Prostate gland (tissue), 2 donors: ENCODE results near the gene DDIT3. TPM values are rescaled to one million over a fixed set of nuclear protein-coding genes. Genes with fewer than 3 reads are reported as not detected.

ENCODE experiments used
- DNase-seq: peaks from one replicate; pipeline ENCODE4 v3.0.0-alpha.2; 2019; ENCODE audit warnings: low spot score
- H3K27ac ChIP-seq, 2 donors: fragments of 200-600 bp; sonication (generic); 2 replicates each; pipeline ENCODE4 v1.5.1; 2017 to 2019
- H3K27me3 ChIP-seq: fragments of 200-600 bp; sonication (generic); replicated peaks from 2 replicates; pipeline ENCODE4 v1.5.1; 2019; ENCODE audit not compliant: insufficient read depth
- H3K36me3 ChIP-seq, 2 donors: fragments of 200-600 bp; sonication (generic); 1 replicate in 1 of 2; 2 replicates in 1 of 2; pipeline versions ENCODE4 v1.5.1 to v1.8.1; 2017 to 2019
- H3K4me1 ChIP-seq: fragments of 200-600 bp; sonication (generic); replicated peaks from 2 replicates; pipeline ENCODE4 v1.5.1; 2019
- H3K4me3 ChIP-seq, 2 donors: fragments of 200-600 bp; sonication (generic); 2 replicates each; pipeline ENCODE4 v1.5.1; 2017 to 2019
- H3K9me3 ChIP-seq: fragments of 200-600 bp; sonication (generic); 2 replicates; pipeline ENCODE4 v1.5.1; 2017
- CTCF ChIP-seq, 4 experiments: fragments of 200-600 bp in 2 of 4; fragments of 450-650 bp in 2 of 4; sonication (generic) in 2 of 4; IDR thresholded peaks; 1 replicate in 3 of 4; 2 replicates in 1 of 4; pipeline ENCODE4 v1.5.1; 2016 to 2019; ENCODE audit warnings: antibody characterized with exemption in 4 of 4, mild to moderate bottlenecking in 2 of 4, moderate library complexity in 2 of 4
- POLR2A ChIP-seq: fragments of 450-650 bp; IDR thresholded peaks from one replicate; pipeline ENCODE4 v1.6.1; 2016; ENCODE audit warnings: antibody characterized with exemption, mild to moderate bottlenecking
- POLR2AphosphoS5 ChIP-seq: sonication (generic); formaldehyde crosslinking; IDR thresholded peaks from one replicate; pipeline ENCODE4 v1.6.1; 2017; ENCODE audit warnings: antibody characterized with exemption
- WGBS: methylation state at CpG from one replicate; pipeline ENCODE4 v1.1.5; 2018; 5-methylcytosine and 5-hydroxymethylcytosine counted together
- intact Hi-C: fragments of 100-400 bp; cut with DNase I; formaldehyde crosslinking; loops from one replicate; pipeline ENCODE4 v1.14.2; 2022
- total RNA-seq, 2 donors: library from RNA; depleted of rRNA; stranded (reverse); fragments of >200 nt; gene quantifications; one replicate each; pipeline ENCODE4 v1.1.0, GENCODE V29; 2016

The DDIT3 gene
- total RNA-seq, 2 donors from 2014 or later, result 39.0 to 51.8 TPM

GRCh38 chr12:57560516-57560915 is 40.2 kb upstream of the DDIT3 start:
- Histone ChIP-seq H3K27me3 (no peaks in the 10 kb centered on the region), H3K27ac (no peak overlapping the region), H3K4me3 (no peak overlapping the region), H3K4me1 (no peaks in the 10 kb centered on the region), H3K36me3 (no peaks in the 10 kb centered on the region), H3K9me3 (no peaks in the 10 kb centered on the region)
- 80% methylated on average over 2 of the region's 2 CpGs for WGBS
- intact Hi-C loops, result no loop called here
- DNase-seq, result no peak
- TF ChIP-seq CTCF (IDR thresholded peaks at IDR 0.05) (no peak), POLR2A (no peak), POLR2AphosphoS5 (no peak)

- H3K4me1 ChIP-seq, result no peaks in the 10 kb centered on the region
- no peaks in the 10 kb centered on the region for H3K9me3 ChIP-seq
- no peaks in the 10 kb centered on the region for H3K36me3 ChIP-seq
- H3K27ac ChIP-seq, result no peak overlapping the region
- H3K4me3 ChIP-seq, result no peak overlapping the region
- intact Hi-C loops, result no loop called here
- no peak for TF ChIP-seq POLR2AphosphoS5
- TF ChIP-seq POLR2A, result no peak
- TF ChIP-seq CTCF (IDR thresholded peaks at IDR 0.05), result no peak
- H3K27me3 ChIP-seq, result no peaks in the 10 kb centered on the region
- WGBS, result 86% methylated on average over 4 of the region's 4 CpGs
- DNase-seq, result no peak
These were observed 38.5 kb upstream of the DDIT3 start for GRCh38 chr12:57558864-57559263.

- H3K36me3 ChIP-seq, result no peaks in the 10 kb centered on the region
- no peak for DNase-seq
- intact Hi-C loops, result no loop called here
- no peak overlapping the region for H3K4me3 ChIP-seq
- TF ChIP-seq POLR2A (no peak), CTCF (IDR thresholded peaks at IDR 0.05) (no peak), POLR2AphosphoS5 (no peak)
- whole genome bisulfite sequencing, result 100% methylated on average over 1 of the region's 1 CpG
- no peak overlapping the region for H3K27ac ChIP-seq
- H3K27me3 ChIP-seq, result peaks cover 8% of the 10 kb centered on the region
- no peaks in the 10 kb centered on the region for H3K9me3 ChIP-seq
- H3K4me1 ChIP-seq, result no peaks in the 10 kb centered on the region
These were observed 34.6 kb upstream of the DDIT3 start for GRCh38 chr12:57554897-57555296.

GRCh38 chr12:57554453-57554852 is 34.1 kb upstream of the DDIT3 start:
- no peaks in the 10 kb centered on the region for H3K9me3 ChIP-seq
- WGBS, result 92% methylated on average over 2 of the region's 2 CpGs
- no peaks in the 10 kb centered on the region for H3K4me1 ChIP-seq
- no peaks in the 10 kb centered on the region for H3K36me3 ChIP-seq
- no peak for DNase-seq
- peaks cover 10% of the 10 kb centered on the region for H3K27me3 ChIP-seq
- H3K4me3 ChIP-seq, result no peak overlapping the region
- TF ChIP-seq CTCF (IDR thresholded peaks at IDR 0.05) (no peak), POLR2AphosphoS5 (no peak), POLR2A (no peak)
- H3K27ac ChIP-seq, result no peak overlapping the region
- intact Hi-C loops, result no loop called here

- no peak for DNase-seq
- Histone ChIP-seq H3K36me3 (no peaks in the 10 kb centered on the region), H3K4me1 (no peaks in the 10 kb centered on the region), H3K4me3 (no peak overlapping the region), H3K27ac (no peak overlapping the region), H3K9me3 (no peaks in the 10 kb centered on the region), H3K27me3 (peaks cover 12% of the 10 kb centered on the region)
- no peak for TF ChIP-seq POLR2A
- TF ChIP-seq CTCF (IDR thresholded peaks at IDR 0.05), result no peak
- TF ChIP-seq POLR2AphosphoS5, result no peak
- intact Hi-C loops, result no loop called here
- WGBS, result 49% methylated on average over 7 of the region's 7 CpGs
These were observed 33.3 kb upstream of the DDIT3 start for GRCh38 chr12:57553343-57554202.
